Measurements from ENCODE around the gene APPL1. TPM values are rescaled to one million over a fixed set of nuclear protein-coding genes. Genes with fewer than 3 reads are reported as not detected.

The APPL1 gene
- total and polyA plus RNA-seq, 2 donors (not counting 3 experiments of a cell fraction or from before 2014, with no cell fraction given), result 9.2 to 28.8 TPM

DNA sequence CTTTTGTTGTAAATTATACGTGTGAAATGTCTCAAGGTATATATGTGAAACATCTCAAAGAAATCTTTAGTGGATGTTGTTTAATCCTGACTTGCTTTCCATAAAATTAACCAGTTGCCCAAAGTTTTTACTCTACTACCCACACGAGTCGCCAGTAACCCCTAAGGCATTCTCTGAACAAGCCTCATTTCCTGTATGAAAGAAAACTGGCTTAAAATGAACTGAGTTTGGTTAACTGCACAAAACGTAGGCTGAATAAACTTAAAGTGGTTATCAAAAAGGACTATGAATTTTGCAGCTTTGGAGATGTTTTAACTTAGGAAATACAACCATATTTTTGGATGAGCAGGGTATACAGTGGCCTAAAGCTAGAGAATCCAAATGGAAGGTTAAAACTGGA, 2.7 kb upstream of the APPL1 start:
- intact Hi-C loops (cut with micrococcal nuclease) (loop anchor here (5.0 kb wide), 1 partner anchor 372 kb away; the partner anchor contains the start of gene ARF4), dilution Hi-C loops (cut with MboI; ENCODE audit: extremely low pct_ligation_motif_present, low sequenced_read_pairs) (no loop called here)
- no peak overlapping the region for H3K9ac ChIP-seq (replicated peaks; ENCODE audit: extremely low read depth, insufficient read depth, low read length)
- no peak overlapping the region for H3K27ac ChIP-seq (ENCODE audit: insufficient read depth, low read depth, low read length)
- H3K4me1 ChIP-seq (ENCODE audit: control insufficient read depth, extremely low read depth, insufficient read depth, low read length), result peaks cover 18% of the 10 kb centered on the region
- no TSS peak for BruUV-seq (replicated peaks)
- ChIA-PET CTCF (no interaction called here), POLR2A (no interaction called here)
- no peak overlapping the region for H2AFZ ChIP-seq (ENCODE audit: low read depth, low read length)
- DNase-seq (ENCODE audit: low read depth, low spot score) (no peak), FAIRE-seq (no peak)
- no peaks in the 10 kb centered on the region for H3K27me3 ChIP-seq (ENCODE audit: control insufficient read depth in 2 of 2, insufficient read depth in 2 of 2, low read length in 2 of 2)
- H3K4me3 ChIP-seq (replicated peaks in 1 of 3; ENCODE audit: insufficient read depth in 1 of 3, low read depth in 1 of 3, low read length in 3 of 3), result no peak overlapping the region
- H3K79me2 ChIP-seq (ENCODE audit: control insufficient read depth, insufficient read depth, low read length), result peaks cover 15% of the 10 kb centered on the region
- no peaks in the 10 kb centered on the region for H3K36me3 ChIP-seq (ENCODE audit: control insufficient read depth in 2 of 2, extremely low read depth in 1 of 2, insufficient read depth in 2 of 2, low read length in 2 of 2)
- no peak for TF ChIP-seq FOS (IDR thresholded peaks at IDR 0.05; ENCODE audit: borderline replicate concordance, insufficient read depth, low read length)
- TF ChIP-seq, protein P1, sequence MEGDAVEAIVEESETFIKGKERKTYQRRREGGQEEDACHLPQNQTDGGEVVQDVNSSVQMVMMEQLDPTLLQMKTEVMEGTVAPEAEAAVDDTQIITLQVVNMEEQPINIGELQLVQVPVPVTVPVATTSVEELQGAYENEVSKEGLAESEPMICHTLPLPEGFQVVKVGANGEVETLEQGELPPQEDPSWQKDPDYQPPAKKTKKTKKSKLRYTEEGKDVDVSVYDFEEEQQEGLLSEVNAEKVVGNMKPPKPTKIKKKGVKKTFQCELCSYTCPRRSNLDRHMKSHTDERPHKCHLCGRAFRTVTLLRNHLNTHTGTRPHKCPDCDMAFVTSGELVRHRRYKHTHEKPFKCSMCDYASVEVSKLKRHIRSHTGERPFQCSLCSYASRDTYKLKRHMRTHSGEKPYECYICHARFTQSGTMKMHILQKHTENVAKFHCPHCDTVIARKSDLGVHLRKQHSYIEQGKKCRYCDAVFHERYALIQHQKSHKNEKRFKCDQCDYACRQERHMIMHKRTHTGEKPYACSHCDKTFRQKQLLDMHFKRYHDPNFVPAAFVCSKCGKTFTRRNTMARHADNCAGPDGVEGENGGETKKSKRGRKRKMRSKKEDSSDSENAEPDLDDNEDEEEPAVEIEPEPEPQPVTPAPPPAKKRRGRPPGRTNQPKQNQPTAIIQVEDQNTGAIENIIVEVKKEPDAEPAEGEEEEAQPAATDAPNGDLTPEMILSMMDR (IDR thresholded peaks at IDR 0.05; ENCODE audit: extremely low read depth in 1 of 2, insufficient read depth in 1 of 2, low read depth in 1 of 2, low read length in 2 of 2), result no peak
- TF ChIP-seq EZH2 (IDR thresholded peaks at IDR 0.05; ENCODE audit: borderline replicate concordance, low read depth, low read length, severe bottlenecking), result no peak
- TF ChIP-seq POLR2A (IDR thresholded peaks at IDR 0.05; ENCODE audit: low read depth, low read length), result no peak
- TF ChIP-seq JUN (IDR thresholded peaks at IDR 0.05; ENCODE audit: borderline replicate concordance, insufficient read depth, insufficient read length, low read depth), result no peak
- H3K9me1 ChIP-seq (replicated peaks; ENCODE audit: control insufficient read depth, extremely low read depth, insufficient read depth, low read length), result no peaks in the 10 kb centered on the region
- H4K20me1 ChIP-seq (replicated peaks; ENCODE audit: control insufficient read depth, extremely low read depth, insufficient read depth, low read length), result no peaks in the 10 kb centered on the region
- H3K4me2 ChIP-seq (ENCODE audit: insufficient read depth, low read length), result no peak overlapping the region
- H3K9me3 ChIP-seq (replicated peaks; ENCODE audit: control insufficient read depth, insufficient read depth, low read length), result no peaks in the 10 kb centered on the region

DNA sequence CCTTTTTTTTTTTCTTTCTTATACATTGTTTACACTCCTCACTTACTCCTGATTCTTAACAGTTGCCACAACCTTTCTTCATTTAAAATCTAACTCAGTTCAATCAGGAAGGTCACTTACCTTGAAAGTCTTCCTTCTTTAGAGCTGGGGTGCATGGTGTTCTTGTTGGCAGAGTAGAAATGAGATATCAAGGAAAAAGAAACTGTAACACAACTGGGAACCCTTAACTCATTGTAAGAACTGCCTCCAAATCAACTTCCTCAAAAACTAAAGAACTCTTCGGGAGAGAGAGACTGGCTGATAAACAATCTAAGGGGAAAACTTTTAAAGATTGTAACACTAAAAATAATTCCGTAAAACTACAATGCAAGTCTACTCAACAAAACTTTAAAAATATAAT, 1.4 kb upstream of the APPL1 start:
- POLR2A ChIA-PET, result no interaction called here
- Histone ChIP-seq H3K9me3 (replicated peaks; ENCODE audit: control insufficient read depth, insufficient read depth, low read length) (no peaks in the 10 kb centered on the region), H3K9me1 (replicated peaks; ENCODE audit: control insufficient read depth, extremely low read depth, insufficient read depth, low read length) (no peaks in the 10 kb centered on the region), H3K36me3 (ENCODE audit: control insufficient read depth in 2 of 2, extremely low read depth in 1 of 2, insufficient read depth in 2 of 2, low read length in 2 of 2) (no peaks in the 10 kb centered on the region), H3K27ac (ENCODE audit: insufficient read depth, low read depth, low read length) (no peak overlapping the region), H3K4me1 (ENCODE audit: control insufficient read depth, extremely low read depth, insufficient read depth, low read length) (peaks cover 18% of the 10 kb centered on the region), H3K4me3 (replicated peaks in 1 of 3; ENCODE audit: insufficient read depth in 1 of 3, low read depth in 1 of 3, low read length in 3 of 3) (no peak overlapping the region), H2AFZ (ENCODE audit: low read depth, low read length) (no peak overlapping the region), H3K9ac (replicated peaks; ENCODE audit: extremely low read depth, insufficient read depth, low read length) (no peak overlapping the region), H3K79me2 (ENCODE audit: control insufficient read depth, insufficient read depth, low read length) (peaks cover 24% of the 10 kb centered on the region), H3K27me3 (ENCODE audit: control insufficient read depth in 2 of 2, insufficient read depth in 2 of 2, low read length in 2 of 2) (no peaks in the 10 kb centered on the region), H3K4me2 (ENCODE audit: insufficient read depth, low read length) (no peak overlapping the region), H4K20me1 (replicated peaks; ENCODE audit: control insufficient read depth, extremely low read depth, insufficient read depth, low read length) (no peaks in the 10 kb centered on the region)
- BruUV-seq (replicated peaks), result no TSS peak
- DNase-seq (ENCODE audit: low read depth, low spot score) (no peak), FAIRE-seq (no peak)
- CTCF ChIA-PET, result interaction anchor here (1.2 to 3.0 kb wide), 2 partner anchors 32 to 47 kb away, joined by 3 to 13 read pairs; no protein-coding TSS in a partner anchor
- intact Hi-C loops (cut with micrococcal nuclease) (loop anchor here (2.0 to 5.0 kb wide), 5 partner anchors 29 to 371 kb away; partner anchors contain the start of genes ARF4 and PDE12), dilution Hi-C loops (cut with MboI; ENCODE audit: extremely low pct_ligation_motif_present, low sequenced_read_pairs) (no loop called here)
- TF ChIP-seq FOS (IDR thresholded peaks at IDR 0.05; ENCODE audit: borderline replicate concordance, insufficient read depth, low read length), result no peak
- TF ChIP-seq EZH2 (IDR thresholded peaks at IDR 0.05; ENCODE audit: borderline replicate concordance, low read depth, low read length, severe bottlenecking), result no peak
- TF ChIP-seq MYC (IDR thresholded peaks at IDR 0.05; ENCODE audit: low read depth, low read length), result no peak
- TF ChIP-seq, protein P1 (IDR thresholded peaks at IDR 0.05; ENCODE audit: extremely low read depth in 1 of 2, insufficient read depth in 1 of 2, low read depth in 1 of 2, low read length in 2 of 2), result no peak
- no peak for TF ChIP-seq JUN (IDR thresholded peaks at IDR 0.05; ENCODE audit: borderline replicate concordance, insufficient read depth, insufficient read length, low read depth)
- TF ChIP-seq POLR2A (IDR thresholded peaks at IDR 0.05; ENCODE audit: low read depth, low read length), result no peak
- TF ChIP-seq GATA2 (IDR thresholded peaks at IDR 0.05; ENCODE audit: insufficient read depth, insufficient read length, low read depth, low read length), result no peak
- no peak for TF ChIP-seq POLR2AphosphoS5 (IDR thresholded peaks at IDR 0.05; ENCODE audit: insufficient read depth, low read depth, low read length)
- TF ChIP-seq, protein P2, sequence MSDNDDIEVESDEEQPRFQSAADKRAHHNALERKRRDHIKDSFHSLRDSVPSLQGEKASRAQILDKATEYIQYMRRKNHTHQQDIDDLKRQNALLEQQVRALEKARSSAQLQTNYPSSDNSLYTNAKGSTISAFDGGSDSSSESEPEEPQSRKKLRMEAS (IDR thresholded peaks at IDR 0.05; ENCODE audit: insufficient read depth, insufficient read length), result no peak

Measured in endothelial cell of umbilical vein (primary cell).